GM13976 (cell line): ENCODE data around the gene IKZF5.

Experiments used
- DNase-seq: peaks from one replicate; pipeline ENCODE4 v3.0.0; 2012; ENCODE audit warnings: low spot score
- CTCF ChIP-seq: IDR thresholded peaks from 2 replicates; pipeline ENCODE4 v1.5.1; 2012; ENCODE audit warnings: borderline replicate concordance, mild to moderate bottlenecking; ENCODE audit not compliant: insufficient read depth; ENCODE audit errors: extremely low read depth, missing control alignments, control extremely low read depth
- in situ Hi-C: fragments of 300-500 bp; cut with MboI; formaldehyde crosslinking; loops from one replicate; pipeline ENCODE4 v1.12.0; 2022; ENCODE audit warnings: low sequenced_read_pairs, mixed read lengths, inconsistent platforms; ENCODE audit not compliant: unreplicated experiment

IKZF5 gene

GRCh38 chr10:122974023-122974422 lies 34.6 kb downstream of the IKZF5 start:
- in situ Hi-C loops: no loop called here
- no peak for DNase-seq
- TF ChIP-seq CTCF: no peak

GRCh38 chr10:122968698-122969097 lies 39.9 kb downstream of the IKZF5 start:
- TF ChIP-seq CTCF: no peak
- DNase-seq: no peak
- in situ Hi-C loops: no loop called here

- DNase-seq: no peak
- no peak for TF ChIP-seq CTCF
- in situ Hi-C loops: no loop called here
These were observed 41.7 kb downstream of the IKZF5 start for GRCh38 chr10:122966879-122967278.

GRCh38 chr10:122962405-122962804 lies 46.2 kb downstream of the IKZF5 start:
- in situ Hi-C loops: no loop called here
- no peak for TF ChIP-seq CTCF
- no peak for DNase-seq

GRCh38 chr10:122957474-122957873 lies 51.1 kb downstream of the IKZF5 start:
- in situ Hi-C loops: no loop called here
- DNase-seq: no peak
- TF ChIP-seq CTCF: no peak

- in situ Hi-C loops: no loop called here
- DNase-seq: no peak
- TF ChIP-seq CTCF: no peak
These were observed 52.7 kb downstream of the IKZF5 start for GRCh38 chr10:122955892-122956291.

GRCh38 chr10:122954731-122955050 lies 53.9 kb downstream of the IKZF5 start:
- in situ Hi-C loops: no loop called here
- no peak for TF ChIP-seq CTCF
- no peak for DNase-seq
